HCT116 (cell line): ENCODE measurements around the gene CD300LD.

ENCODE experiments used
- CEBPB ChIP-seq: IDR thresholded peaks from 2 replicates; pipeline ENCODE4 v1.6.1; 2012; ENCODE audit warnings: low read depth
- EGR1 ChIP-seq: IDR thresholded peaks from 2 replicates; pipeline ENCODE4 v1.6.1; 2012; ENCODE audit warnings: low read depth
- FOSL1 ChIP-seq: IDR thresholded peaks from 2 replicates; pipeline ENCODE4 v1.6.1; 2012; ENCODE audit warnings: low read depth
- POLR2A ChIP-seq: IDR thresholded peaks from 2 replicates; pipeline ENCODE4 v1.7.0; 2011; ENCODE audit warnings: borderline replicate concordance; ENCODE audit not compliant: insufficient read depth, insufficient read length; ENCODE audit errors: extremely low read depth
- POLR2AphosphoS5 ChIP-seq: IDR thresholded peaks from 2 replicates; pipeline ENCODE4 v1.6.1; 2011; ENCODE audit warnings: mild to moderate bottlenecking, low read depth, low read length, moderate library complexity
- TF ChIP-seq, protein P1 (sequence below), 3 experiments: fragments of 200-600 bp in 1 of 3; sonication (generic) in 1 of 3; IDR thresholded peaks in 2 of 3; conservative IDR thresholded peaks in 1 of 3; 2 replicates each; pipeline ENCODE4 v1.5.1; 2012 to 2017; ENCODE audit warnings: low read depth in 2 of 3, low read length in 2 of 3, antibody characterized with exemption in 1 of 3, borderline replicate concordance in 1 of 3, control low read depth in 1 of 3, mild to moderate bottlenecking in 1 of 3, mixed read lengths in 1 of 3, mixed run types in 1 of 3, moderate library complexity in 1 of 3; ENCODE audit not compliant: insufficient read depth in 1 of 3
- TF ChIP-seq, protein P2 (sequence below): IDR thresholded peaks from 2 replicates; pipeline ENCODE4 v1.6.1; 2012; ENCODE audit warnings: low read depth

DNA sequence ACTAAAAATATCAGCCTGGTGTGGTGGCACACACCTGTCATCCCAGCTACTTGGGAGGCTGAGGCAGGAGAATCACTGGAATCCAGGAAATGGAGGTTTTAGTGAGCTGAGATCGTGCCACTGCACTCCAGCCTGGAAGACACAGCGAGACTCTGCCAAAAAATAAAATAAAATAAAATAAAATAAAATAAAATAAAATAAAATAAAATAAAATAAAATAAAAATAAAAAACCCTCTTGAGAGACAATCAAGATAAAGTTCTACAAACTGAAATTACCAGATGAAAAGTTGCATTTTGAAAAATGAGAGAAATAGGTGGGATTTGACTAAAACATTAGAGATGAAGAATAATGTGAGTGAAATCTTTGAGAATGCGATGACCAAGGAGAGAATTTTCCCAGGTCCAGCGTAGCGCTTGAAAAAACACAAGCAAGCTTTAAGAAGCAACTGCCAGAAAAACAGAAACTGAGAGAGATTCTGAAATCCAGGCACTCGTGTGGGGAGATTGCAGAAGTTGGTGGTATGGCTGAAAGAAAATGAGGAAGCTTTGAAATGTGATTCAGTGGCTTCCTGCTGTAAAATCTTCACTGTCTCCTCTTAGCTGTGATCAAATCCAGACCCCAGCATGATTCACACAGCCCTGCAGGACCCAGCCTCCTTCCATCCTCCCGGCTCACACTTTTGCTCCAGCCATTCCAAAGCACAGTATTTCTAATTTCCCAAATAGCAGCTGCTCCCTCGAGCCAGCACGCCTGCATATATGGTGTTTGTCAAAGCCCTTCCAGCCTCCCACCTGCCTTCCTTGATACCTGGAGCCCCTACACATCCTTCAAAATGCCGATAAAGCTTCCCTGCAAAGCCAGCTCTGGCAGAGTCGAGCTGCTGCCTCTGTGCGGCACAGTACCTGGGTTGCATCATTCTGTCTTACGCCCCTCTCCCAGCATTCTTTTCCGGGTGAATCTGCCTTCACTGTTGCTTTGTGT, 39.7 kb upstream of the CD300LD start:
- TF ChIP-seq POLR2A (no peak), EGR1 (no peak), CEBPB (no peak), POLR2AphosphoS5 (no peak), FOSL1 (no peak)
- TF ChIP-seq, protein P1, sequence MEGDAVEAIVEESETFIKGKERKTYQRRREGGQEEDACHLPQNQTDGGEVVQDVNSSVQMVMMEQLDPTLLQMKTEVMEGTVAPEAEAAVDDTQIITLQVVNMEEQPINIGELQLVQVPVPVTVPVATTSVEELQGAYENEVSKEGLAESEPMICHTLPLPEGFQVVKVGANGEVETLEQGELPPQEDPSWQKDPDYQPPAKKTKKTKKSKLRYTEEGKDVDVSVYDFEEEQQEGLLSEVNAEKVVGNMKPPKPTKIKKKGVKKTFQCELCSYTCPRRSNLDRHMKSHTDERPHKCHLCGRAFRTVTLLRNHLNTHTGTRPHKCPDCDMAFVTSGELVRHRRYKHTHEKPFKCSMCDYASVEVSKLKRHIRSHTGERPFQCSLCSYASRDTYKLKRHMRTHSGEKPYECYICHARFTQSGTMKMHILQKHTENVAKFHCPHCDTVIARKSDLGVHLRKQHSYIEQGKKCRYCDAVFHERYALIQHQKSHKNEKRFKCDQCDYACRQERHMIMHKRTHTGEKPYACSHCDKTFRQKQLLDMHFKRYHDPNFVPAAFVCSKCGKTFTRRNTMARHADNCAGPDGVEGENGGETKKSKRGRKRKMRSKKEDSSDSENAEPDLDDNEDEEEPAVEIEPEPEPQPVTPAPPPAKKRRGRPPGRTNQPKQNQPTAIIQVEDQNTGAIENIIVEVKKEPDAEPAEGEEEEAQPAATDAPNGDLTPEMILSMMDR (IDR thresholded peaks at IDR 0.05 in 2 of 3, conservative IDR thresholded peaks at IDR 0.05 in 1 of 3; ENCODE audit: borderline replicate concordance in 1 of 3, insufficient read depth in 1 of 3, low read depth in 2 of 3, low read length in 2 of 3), result no peak
- TF ChIP-seq, protein P2, sequence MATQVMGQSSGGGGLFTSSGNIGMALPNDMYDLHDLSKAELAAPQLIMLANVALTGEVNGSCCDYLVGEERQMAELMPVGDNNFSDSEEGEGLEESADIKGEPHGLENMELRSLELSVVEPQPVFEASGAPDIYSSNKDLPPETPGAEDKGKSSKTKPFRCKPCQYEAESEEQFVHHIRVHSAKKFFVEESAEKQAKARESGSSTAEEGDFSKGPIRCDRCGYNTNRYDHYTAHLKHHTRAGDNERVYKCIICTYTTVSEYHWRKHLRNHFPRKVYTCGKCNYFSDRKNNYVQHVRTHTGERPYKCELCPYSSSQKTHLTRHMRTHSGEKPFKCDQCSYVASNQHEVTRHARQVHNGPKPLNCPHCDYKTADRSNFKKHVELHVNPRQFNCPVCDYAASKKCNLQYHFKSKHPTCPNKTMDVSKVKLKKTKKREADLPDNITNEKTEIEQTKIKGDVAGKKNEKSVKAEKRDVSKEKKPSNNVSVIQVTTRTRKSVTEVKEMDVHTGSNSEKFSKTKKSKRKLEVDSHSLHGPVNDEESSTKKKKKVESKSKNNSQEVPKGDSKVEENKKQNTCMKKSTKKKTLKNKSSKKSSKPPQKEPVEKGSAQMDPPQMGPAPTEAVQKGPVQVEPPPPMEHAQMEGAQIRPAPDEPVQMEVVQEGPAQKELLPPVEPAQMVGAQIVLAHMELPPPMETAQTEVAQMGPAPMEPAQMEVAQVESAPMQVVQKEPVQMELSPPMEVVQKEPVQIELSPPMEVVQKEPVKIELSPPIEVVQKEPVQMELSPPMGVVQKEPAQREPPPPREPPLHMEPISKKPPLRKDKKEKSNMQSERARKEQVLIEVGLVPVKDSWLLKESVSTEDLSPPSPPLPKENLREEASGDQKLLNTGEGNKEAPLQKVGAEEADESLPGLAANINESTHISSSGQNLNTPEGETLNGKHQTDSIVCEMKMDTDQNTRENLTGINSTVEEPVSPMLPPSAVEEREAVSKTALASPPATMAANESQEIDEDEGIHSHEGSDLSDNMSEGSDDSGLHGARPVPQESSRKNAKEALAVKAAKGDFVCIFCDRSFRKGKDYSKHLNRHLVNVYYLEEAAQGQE, result no peak
